ENCODE measurements around the gene FRRS1.

- TF ChIP-seq EP300 (IDR thresholded peaks at IDR 0.05) (no peak), CTCF (IDR thresholded peaks at IDR 0.05) (peak in 4 of 5 experiments; percentile 25 to 63 (median 44)), POLR2A (IDR thresholded peaks at IDR 0.05) (no peak)
Observed at GRCh38 chr1:99737016-99737415, 29.4 kb downstream of the FRRS1 start.
